C4-2B (cell line): ENCODE results near the gene NF1.

Experiments
- H3K27ac ChIP-seq: fragments of 450-650 bp; 2 replicates; pipeline ENCODE4 v1.5.1; 2017
- ZFX ChIP-seq: fragments of 450-650 bp; IDR thresholded peaks from 2 replicates; pipeline ENCODE4 v1.6.1; 2017
- TF ChIP-seq, protein P1 (sequence below): fragments of 450-650 bp; conservative IDR thresholded peaks from 2 replicates; pipeline ENCODE4 v1.5.1; 2017; ENCODE audit warnings: mild to moderate bottlenecking

Gene NF1

DNA sequence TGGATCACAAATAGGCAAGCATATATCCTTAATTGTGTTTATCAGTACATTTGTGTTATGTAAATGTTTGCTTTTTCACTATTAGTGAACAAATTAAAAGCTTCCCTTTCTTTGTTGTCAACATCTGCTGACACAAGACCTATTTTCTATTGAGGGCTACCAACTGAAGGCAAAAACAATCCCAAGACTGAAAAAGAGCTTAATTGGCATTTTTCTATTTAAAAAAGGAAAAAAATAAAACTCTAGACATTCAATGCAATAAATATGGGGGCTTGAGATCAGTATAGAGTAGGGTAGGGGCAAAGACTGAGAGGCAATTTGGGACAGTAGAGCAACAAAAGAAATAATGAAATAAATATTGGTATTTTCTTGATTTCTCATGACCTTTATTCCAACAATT lies 178.0 kb downstream of the NF1 start:
- TF ChIP-seq ZFX: no peak
- TF ChIP-seq, protein P1, sequence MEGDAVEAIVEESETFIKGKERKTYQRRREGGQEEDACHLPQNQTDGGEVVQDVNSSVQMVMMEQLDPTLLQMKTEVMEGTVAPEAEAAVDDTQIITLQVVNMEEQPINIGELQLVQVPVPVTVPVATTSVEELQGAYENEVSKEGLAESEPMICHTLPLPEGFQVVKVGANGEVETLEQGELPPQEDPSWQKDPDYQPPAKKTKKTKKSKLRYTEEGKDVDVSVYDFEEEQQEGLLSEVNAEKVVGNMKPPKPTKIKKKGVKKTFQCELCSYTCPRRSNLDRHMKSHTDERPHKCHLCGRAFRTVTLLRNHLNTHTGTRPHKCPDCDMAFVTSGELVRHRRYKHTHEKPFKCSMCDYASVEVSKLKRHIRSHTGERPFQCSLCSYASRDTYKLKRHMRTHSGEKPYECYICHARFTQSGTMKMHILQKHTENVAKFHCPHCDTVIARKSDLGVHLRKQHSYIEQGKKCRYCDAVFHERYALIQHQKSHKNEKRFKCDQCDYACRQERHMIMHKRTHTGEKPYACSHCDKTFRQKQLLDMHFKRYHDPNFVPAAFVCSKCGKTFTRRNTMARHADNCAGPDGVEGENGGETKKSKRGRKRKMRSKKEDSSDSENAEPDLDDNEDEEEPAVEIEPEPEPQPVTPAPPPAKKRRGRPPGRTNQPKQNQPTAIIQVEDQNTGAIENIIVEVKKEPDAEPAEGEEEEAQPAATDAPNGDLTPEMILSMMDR: no peak
- H3K27ac ChIP-seq: no peak overlapping the region

DNA sequence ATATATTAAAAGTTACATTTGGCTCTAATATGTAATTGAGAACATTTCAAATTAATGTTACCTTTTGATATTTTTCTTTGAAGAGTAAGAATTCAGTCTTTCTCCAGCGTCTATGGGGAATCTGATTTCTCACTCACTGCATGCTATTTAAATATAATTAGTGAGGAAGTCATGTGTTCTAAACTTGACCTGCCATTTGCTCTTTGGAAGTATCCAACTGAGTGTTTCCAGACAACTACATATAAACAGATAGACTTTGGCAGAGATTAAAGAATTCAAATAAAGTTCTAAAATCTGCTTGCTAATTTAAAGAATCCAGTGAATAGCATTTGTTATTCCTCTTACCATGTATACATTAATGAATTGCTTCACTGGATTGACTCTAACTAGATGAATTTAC lies 178.7 kb downstream of the NF1 start:
- H3K27ac ChIP-seq: no peak overlapping the region
- no peak for TF ChIP-seq ZFX
- TF ChIP-seq, protein P1: no peak

DNA sequence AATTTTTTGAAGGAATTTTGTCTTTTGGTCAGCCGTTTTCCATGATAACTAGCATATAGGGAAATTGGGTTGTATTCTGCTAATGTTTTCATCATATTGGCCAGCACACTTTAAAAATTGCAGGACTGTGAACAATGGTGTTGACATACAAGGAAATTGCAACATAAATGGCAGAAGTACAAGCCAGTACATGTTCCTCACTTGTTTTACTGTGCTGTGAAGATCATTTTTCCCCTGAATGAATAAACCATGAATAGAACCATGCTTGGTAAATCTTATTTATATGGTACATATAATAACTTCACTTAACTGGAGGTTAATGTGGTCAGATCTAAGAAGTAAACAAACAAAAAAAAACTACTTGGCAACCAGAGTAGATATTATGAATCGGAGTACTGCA lies 179.5 kb downstream of the NF1 start:
- H3K27ac ChIP-seq: no peak overlapping the region
- TF ChIP-seq, protein P1: no peak
- no peak for TF ChIP-seq ZFX

DNA sequence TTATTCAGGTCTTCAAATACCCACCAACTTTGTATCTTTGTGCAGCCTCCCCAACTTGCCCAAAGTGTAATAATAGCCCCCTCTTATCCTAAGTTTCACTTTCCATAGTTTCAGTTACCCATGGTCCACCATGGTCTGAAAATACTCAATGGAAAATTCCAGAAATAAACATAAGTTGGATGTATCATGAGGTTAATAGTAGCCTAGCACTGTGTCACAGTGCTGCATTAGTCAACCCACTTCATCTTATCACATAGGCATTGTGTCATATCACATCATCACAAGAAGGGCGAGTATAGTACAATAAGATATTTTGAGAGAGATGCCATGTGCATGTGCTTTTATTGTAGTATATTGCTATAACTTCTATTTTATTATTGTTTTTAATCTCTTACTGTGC lies 180.3 kb downstream of the NF1 start:
- no peak overlapping the region for H3K27ac ChIP-seq
- no peak for TF ChIP-seq ZFX
- TF ChIP-seq, protein P1: no peak

DNA sequence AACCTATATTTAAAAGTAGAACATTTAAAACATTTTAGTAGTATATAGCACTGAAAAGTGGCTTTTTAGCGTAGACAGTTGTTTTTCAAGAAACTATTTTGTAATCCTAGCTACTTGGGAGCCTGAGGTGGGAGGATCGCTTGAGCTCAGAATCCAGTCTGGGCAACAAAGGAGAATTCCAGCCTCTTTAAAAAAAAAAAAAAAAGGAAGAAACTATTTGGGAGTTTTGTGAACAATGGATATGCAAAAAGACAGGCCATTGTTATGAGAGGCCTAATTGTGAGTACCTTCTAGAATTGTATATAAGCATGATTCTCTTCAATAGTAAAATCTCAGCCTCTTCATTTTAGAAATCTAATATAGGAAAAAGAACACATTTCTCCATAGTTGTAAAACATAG lies 184.6 kb downstream of the NF1 start:
- no peak overlapping the region for H3K27ac ChIP-seq
- TF ChIP-seq ZFX: no peak
- TF ChIP-seq, protein P1: no peak

DNA sequence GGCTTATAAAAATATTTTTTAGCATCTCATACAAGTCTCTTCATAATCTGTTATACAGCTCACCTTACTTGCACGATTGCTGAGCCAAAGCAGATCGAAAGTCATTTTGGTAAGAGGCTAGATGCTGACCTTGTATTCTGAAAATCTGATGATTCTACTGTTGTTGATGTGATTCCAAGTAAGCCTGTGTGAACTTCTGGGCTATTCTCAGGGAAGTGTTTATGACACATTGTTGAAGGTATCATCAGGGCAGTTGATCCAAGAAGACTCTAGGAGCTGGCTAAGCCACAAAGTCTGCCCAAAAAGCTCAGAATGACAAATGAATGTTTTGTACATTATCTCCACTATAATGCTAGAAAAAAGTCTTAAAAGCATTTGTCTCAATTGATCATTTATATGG lies 186.3 kb downstream of the NF1 start:
- no peak overlapping the region for H3K27ac ChIP-seq
- TF ChIP-seq, protein P1: no peak
- TF ChIP-seq ZFX: no peak

DNA sequence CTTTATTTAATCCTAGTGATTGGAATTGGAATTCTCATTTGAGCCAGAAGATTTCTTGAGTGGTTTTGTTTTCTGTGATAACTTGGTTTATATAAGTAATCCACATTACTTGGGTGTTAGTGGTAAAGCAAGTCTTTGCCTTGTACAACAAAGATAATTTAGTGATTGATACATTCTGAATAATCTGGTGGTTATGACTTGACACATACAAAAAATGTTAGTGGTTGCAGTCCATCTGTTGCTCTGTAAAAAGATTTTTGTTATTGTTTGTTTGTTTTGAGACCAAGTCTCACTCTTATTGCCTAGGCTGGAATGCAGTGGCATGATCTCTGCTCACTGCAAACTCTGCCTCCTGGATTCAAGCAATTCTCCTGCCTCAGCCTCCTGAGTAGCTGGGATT lies 189.1 kb downstream of the NF1 start:
- H3K27ac ChIP-seq: no peak overlapping the region
- TF ChIP-seq ZFX: no peak
- TF ChIP-seq, protein P1: no peak
